NAMALWA (cell line): ENCODE results near the gene TPST2.

ENCODE experiments used
- DNase-seq: peaks from one replicate; pipeline ENCODE4 v3.0.0-alpha.2; 2015; ENCODE audit warnings: low spot score

TPST2 gene

GRCh38 chr22:26610072-26610958, 20.4 kb upstream of the TPST2 start:
- DNase-seq, result peak; percentile 80

- no peak for DNase-seq
Observed at GRCh38 chr22:26609287-26609686, 19.4 kb upstream of the TPST2 start.

DNA sequence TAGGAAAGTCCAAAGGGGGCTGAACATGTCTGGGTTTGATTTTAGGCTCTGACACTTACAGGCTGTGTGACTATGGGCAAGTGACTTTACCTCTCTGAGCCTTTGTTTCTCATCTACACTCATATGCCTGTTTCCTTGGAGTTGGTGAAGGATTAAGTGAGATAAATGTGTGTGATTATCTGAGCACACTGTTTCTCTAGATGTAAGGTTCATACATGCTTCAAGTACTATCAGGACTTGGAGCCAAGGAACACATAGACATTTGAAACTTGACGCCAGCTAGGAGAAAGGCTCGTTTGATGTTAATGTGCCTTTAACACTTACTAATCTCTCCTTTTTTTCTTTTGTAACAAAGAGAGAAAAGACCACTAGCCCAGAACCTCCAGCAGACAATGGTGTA, 18.2 kb upstream of the TPST2 start:
- no peak for DNase-seq

GRCh38 chr22:26606611-26607010, 16.7 kb upstream of the TPST2 start:
- no peak for DNase-seq

DNA sequence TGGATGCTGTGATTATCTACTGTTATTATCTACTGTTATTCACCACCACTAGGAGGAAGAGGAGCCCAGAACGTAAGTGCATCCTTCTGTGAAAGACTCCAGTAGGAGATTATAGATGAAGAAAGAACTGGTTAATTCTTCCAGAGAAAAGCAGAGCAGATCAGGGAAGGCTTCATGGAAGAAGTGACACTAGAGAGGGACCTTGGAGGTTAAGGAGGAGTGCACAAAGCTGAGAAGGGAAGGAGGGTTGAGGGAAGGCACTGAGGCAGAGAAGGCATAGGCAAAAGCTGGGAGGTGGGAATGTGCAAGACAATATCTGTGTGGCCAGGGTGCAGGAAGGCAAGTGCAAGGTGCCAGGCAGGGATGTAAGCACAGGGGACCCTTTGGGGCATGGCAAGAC, 14.4 kb upstream of the TPST2 start:
- no peak for DNase-seq

- DNase-seq, result no peak
Observed at GRCh38 chr22:26602127-26602526, 12.2 kb upstream of the TPST2 start.

- no peak for DNase-seq
Observed at GRCh38 chr22:26601726-26602125, 11.8 kb upstream of the TPST2 start.

- DNase-seq, result no peak
Observed at GRCh38 chr22:26599505-26599904, 9.6 kb upstream of the TPST2 start.

DNA sequence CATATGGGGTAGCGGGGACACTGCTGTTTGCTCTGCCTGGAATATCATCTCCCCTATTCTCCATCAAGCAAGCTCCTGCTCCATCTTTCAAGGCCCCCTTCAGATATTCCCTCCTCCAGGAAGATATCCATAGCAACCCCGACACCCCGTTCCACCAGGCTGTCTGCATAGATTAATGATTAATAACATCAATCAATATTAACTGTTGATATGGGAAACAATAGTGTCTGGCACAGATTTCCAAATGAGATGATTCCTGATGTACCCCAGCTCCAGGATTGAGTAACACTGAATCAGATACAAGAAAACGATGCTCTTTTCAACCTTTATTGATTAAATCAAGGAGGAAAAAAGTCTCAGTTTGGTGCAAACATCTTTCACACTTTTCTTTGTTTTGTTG, 7.5 kb upstream of the TPST2 start:
- DNase-seq, result no peak

- no peak for DNase-seq
Observed at GRCh38 chr22:26597026-26597425, 7.1 kb upstream of the TPST2 start.

GRCh38 chr22:26593763-26594162, 3.8 kb upstream of the TPST2 start:
- DNase-seq, result no peak

- DNase-seq, result no peak
Observed at GRCh38 chr22:26592421-26592891, 2.5 kb upstream of the TPST2 start.

DNA sequence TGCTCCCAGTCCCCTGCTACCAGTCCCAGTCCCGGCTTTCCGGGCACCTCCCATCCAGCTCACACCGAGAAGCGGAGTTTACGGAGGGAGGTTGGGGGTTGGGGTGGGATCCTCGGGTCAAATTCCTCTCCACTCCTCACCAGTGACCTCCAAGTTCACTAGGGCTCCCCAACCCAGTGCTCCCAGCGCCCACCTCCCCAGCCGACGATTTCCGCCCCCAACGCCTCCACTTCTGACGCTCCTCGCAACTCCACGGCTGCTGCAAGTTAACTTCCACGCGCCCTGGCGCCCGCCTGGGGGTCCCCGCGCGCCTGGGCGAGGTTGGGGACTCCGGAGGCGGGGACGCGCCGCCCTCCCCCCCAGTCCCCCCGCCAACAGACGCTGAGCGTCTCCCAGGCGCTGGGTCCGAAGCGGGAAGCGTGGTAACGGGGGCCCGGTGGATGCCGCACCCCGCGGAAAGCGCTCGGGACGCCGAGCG, 526 bp downstream of the TPST2 start:
- DNase-seq, result peak; percentile 39

DNA sequence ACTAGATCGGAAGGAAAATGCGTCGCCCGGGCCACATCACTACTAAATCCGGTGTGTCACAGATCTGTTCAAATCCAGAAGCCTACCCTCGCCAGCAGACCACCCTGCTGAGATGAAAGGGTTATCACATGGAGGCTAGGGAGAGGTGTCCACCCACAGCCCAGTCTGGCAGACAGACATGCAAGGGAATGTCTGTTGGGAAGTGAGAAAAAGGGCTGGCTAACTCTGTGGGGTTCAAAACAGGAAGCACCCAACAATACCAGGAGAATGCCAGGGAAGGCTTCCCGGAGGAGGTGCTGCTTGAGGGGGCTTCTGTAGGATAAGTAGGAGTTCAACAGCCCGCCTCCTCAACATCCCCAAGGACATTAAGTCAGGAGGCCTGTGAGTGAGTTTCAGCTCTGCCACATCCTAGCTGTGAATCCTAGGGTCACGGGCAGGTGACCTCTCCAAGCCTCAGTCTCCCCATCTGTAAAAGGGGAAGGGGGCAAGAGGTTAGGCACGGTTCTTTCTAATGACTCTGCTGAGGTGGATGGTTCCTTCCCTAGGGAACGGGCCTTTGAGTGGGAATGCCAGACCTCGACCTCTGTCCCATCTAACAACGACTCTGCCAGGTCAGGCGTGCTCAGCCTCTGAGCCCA, 1.1 kb downstream of the TPST2 start:
- no peak for DNase-seq

GRCh38 chr22:26587991-26588613, 1.8 kb downstream of the TPST2 start:
- DNase-seq, result no peak

DNA sequence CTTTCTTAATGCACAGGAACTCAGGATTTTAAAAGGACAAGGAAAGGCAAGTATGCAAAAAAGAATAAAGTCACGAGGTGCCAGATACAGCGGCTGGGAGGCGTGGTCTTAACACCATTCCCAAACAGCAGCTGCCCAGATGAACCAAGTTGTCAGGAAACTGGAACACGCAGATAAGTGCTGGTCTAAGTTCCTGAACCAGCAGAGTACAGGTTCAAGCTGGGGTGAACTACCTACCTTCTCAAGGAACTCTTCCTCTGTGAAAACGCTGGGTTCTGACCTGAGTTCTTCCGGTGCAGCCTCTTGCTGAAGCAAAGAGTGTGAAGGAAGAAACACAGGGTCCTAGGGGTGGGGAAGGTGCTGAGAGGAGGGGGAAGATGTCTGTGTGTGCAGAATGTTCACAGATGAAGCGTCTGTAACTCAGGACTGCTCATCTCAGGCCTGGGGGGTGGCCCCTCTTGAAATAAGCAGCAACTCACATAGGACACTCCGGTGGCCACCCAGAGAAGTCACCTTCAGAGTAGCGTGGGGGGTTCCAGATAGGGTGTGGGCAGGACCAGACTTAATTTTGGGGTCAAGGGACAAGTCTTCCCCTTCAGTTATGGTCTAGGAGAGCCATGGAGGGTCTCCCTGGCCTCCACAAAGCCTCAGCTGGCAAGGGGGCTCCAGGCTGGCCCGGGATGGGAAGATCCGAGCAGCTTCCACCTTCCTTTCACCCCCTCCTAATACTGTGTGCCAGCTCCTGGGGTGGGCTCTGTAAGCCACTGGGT, 3.2 kb downstream of the TPST2 start:
- peak; percentile 38 for DNase-seq

- no peak for DNase-seq
Observed at GRCh38 chr22:26585104-26585790, 4.7 kb downstream of the TPST2 start.

GRCh38 chr22:26584010-26584409, 5.9 kb downstream of the TPST2 start:
- no peak for DNase-seq

DNA sequence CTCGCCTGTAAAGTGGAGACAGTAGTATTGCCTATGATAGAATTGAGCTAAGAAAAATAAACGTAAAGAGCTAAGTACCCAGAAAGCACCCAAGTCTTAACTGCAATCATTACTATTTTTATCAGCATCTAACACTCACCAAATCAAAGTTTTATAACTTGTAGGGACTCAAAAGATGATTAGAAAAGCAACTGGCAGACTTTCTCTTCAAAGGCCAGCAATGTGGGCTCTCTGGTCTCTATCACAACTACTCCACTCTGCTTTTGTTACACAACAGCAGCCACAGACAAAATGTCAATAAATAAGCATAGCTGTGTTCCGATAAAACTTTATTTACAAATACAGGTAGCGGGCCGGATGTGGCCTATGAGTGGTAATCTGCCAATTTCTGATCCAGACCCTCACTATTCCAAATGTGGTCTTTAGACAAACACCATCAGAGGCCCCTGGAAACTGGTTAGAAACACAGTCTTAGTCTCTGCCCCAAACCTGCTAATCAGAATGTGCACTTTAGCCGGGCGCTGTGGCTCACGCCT, 8.2 kb downstream of the TPST2 start:
- DNase-seq, result no peak

- DNase-seq, result no peak
Observed at GRCh38 chr22:26581026-26581425, 8.9 kb downstream of the TPST2 start.
